GM12891 (cell line): ENCODE results near the gene COQ2.

Experiments used
- PAX5 ChIP-seq: IDR thresholded peaks from 2 replicates; pipeline ENCODE4 v1.6.1; 2011; ENCODE audit warnings: low read length, moderate library complexity, mild to moderate bottlenecking; ENCODE audit not compliant: insufficient read depth, severe bottlenecking
- POLR2A ChIP-seq: IDR thresholded peaks from 2 replicates; pipeline ENCODE4 v1.6.1; 2011; ENCODE audit warnings: low read depth, low read length, control low read depth
- POLR2AphosphoS5 ChIP-seq: IDR thresholded peaks from 2 replicates; pipeline ENCODE4 v1.6.1; 2011; ENCODE audit warnings: low read depth, low read length, control low read depth
- SPI1 ChIP-seq: IDR thresholded peaks from 2 replicates; pipeline ENCODE4 v1.6.1; 2011; ENCODE audit warnings: low read depth, low read length, control low read depth
- TAF1 ChIP-seq: IDR thresholded peaks from 2 replicates; pipeline ENCODE4 v1.6.1; 2011; ENCODE audit warnings: low read depth, low read length, control low read depth

DNA sequence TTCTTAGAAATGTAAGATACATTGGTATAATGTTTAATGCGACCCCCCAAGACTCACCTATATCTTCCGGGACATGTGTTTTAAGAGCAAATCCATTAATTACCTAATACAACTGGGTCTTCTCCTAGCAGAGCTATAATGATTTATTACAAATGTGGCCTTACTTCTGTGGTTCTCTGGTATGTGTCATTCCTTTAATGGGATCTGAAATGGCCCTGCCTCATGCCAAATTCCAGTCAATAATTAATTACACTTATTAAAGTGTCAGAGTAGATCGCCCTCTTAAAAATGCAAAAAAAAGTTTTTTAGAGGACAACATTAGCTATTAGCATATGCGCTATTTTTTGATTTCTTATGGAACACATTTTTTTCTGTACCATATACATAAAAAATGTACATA, 33.1 kb upstream of the COQ2 start:
- TF ChIP-seq POLR2A (no peak), TAF1 (no peak), POLR2AphosphoS5 (no peak), PAX5 (no peak), SPI1 (no peak)
